Uterus (tissue), 2 donors: Measurements from ENCODE around the gene MPZL3.

Experiments
- CTCF ChIP-seq, 4 experiments: fragments of 200-600 bp in 2 of 4; fragments of 450-650 bp in 2 of 4; sonication (generic) in 2 of 4; IDR thresholded peaks; one replicate each; pipeline ENCODE4 v1.5.1; 2016 to 2019; ENCODE audit warnings: antibody characterized with exemption in 4 of 4, mild to moderate bottlenecking in 2 of 4, moderate library complexity in 1 of 4
- POLR2A ChIP-seq, 2 donors: fragments of 450-650 bp; IDR thresholded peaks; one replicate each; pipeline ENCODE4 v1.6.1; 2016; ENCODE audit warnings: antibody characterized with exemption in 2 of 2, mild to moderate bottlenecking in 1 of 2, moderate library complexity in 1 of 2

- TF ChIP-seq CTCF (IDR thresholded peaks at IDR 0.05): no peak
- TF ChIP-seq POLR2A (IDR thresholded peaks at IDR 0.05): no peak
These were observed 5.1 kb downstream of the MPZL3 start for GRCh38 chr11:118247041-118247440.
